K562 (cell line): Measurements from ENCODE around the gene KCNJ15. TPM values are rescaled to one million over a fixed set of nuclear protein-coding genes. Genes with fewer than 3 reads are reported as not detected.

Experiments
- ATAC-seq: fragments of 200-7000 bp; cut with Tn5 transposase; 3 replicates; pipeline ENCODE4 v1.9.1; 2020; ENCODE audit warnings: moderate library complexity
- BruUV-seq: library from RNA; stranded (reverse); fragments of 400-500 nt; replicated peaks from 2 replicates; lab custom pipeline; 2021; lab: Mats Ljungman, UMichigan
- CTCF ChIA-PET: fragments of 300-600 bp; formaldehyde crosslinking; extraction: SDS; loops from one replicate; lab custom pipeline; 2021; ENCODE audit warnings: low intra/inter-chr PET ratio; lab: Yijun Ruan, JAX
- POLR2A ChIA-PET: fragments of 300-600, 350-650 bp; sonication (Branson Sonifier 250); formaldehyde crosslinking; extraction: SDS; loops from one replicate; lab custom pipeline; 2021; ENCODE audit warnings: antibody characterized with exemption, inconsistent platforms; lab: Yijun Ruan, JAX
- DNase-seq, 4 experiments: peaks; one replicate each; pipeline versions ENCODE4 v3.0.0 to v3.0.0-alpha.2; 2011 to 2018; ENCODE audit warnings: low spot score in 3 of 4, mixed read lengths in 3 of 4; ENCODE audit errors: extremely low read depth in 1 of 4
- FAIRE-seq: peaks from 2 replicates; lab custom pipeline; 2011; peaks lifted over from hg19 to GRCh38; lab: Jason Lieb, UNC
- H2AFZ ChIP-seq: 2 replicates; pipeline ENCODE4 v1.6.0; 2011; ENCODE audit warnings: low read depth, low read length, control low read depth, inconsistent platforms
- H3K27ac ChIP-seq: fragments of 200-600 bp; 3 replicates; pipeline ENCODE4 v1.8.0; 2011; ENCODE audit warnings: low read depth, mild to moderate bottlenecking, control low read depth, inconsistent platforms, low read length, moderate library complexity, mixed read lengths; ENCODE audit errors: extremely low read depth
- H3K27me3 ChIP-seq, 2 experiments: fragments of 300-600 bp in 1 of 2; 2 replicates in 1 of 2; 3 replicates in 1 of 2; pipeline versions ENCODE4 v1.6.0 to v1.8.0; 2011; ENCODE audit warnings: inconsistent platforms in 2 of 2, low read length in 2 of 2, mild to moderate bottlenecking in 1 of 2, mixed read lengths in 1 of 2, moderate library complexity in 1 of 2; ENCODE audit not compliant: control insufficient read depth in 2 of 2, insufficient read depth in 2 of 2
- H3K36me3 ChIP-seq: fragments of 300-600 bp; 3 replicates; pipeline ENCODE4 v1.8.0; 2011; ENCODE audit warnings: mild to moderate bottlenecking, low read length, inconsistent platforms; ENCODE audit not compliant: control insufficient read depth, insufficient read depth
- H3K4me1 ChIP-seq, 2 experiments: fragments of 200-600 bp in 1 of 2; replicated peaks in 1 of 2; 2 replicates in 1 of 2; 3 replicates in 1 of 2; pipeline versions ENCODE4 v1.5.1 to v1.8.0; 2011; ENCODE audit warnings: inconsistent platforms in 2 of 2, low read length in 2 of 2, mild to moderate bottlenecking in 1 of 2, mixed read lengths in 1 of 2, moderate library complexity in 1 of 2; ENCODE audit not compliant: control insufficient read depth in 2 of 2, insufficient read depth in 2 of 2
- H3K4me2 ChIP-seq: 2 replicates; pipeline ENCODE4 v1.6.1; 2011; ENCODE audit warnings: low read length, control low read depth, inconsistent platforms, mixed read lengths; ENCODE audit not compliant: insufficient read depth
- H3K4me3 ChIP-seq: fragments of 200-600 bp; sonication (generic), shearing (Covaris generic); 2 replicates; pipeline ENCODE4 v1.5.1; 2016; ENCODE audit warnings: control low read depth, inconsistent platforms
- H3K79me2 ChIP-seq: fragments of 200-600 bp; 3 replicates; pipeline ENCODE4 v1.8.0; 2011; ENCODE audit warnings: low read length, inconsistent platforms; ENCODE audit not compliant: control insufficient read depth, insufficient read depth
- H3K9ac ChIP-seq, 2 experiments: 2 replicates each; pipeline versions ENCODE4 v1.6.0 to v1.6.1; 2011; ENCODE audit warnings: low read depth in 2 of 2, low read length in 2 of 2, control low read depth in 1 of 2, inconsistent platforms in 1 of 2, mild to moderate bottlenecking in 1 of 2, mixed read lengths in 1 of 2; ENCODE audit not compliant: insufficient read depth in 1 of 2
- H3K9me1 ChIP-seq: one replicate; pipeline ENCODE4 v1.6.0; 2011; ENCODE audit warnings: inconsistent platforms, mild to moderate bottlenecking, low read length, moderate library complexity; ENCODE audit not compliant: control insufficient read depth, insufficient read depth
- H3K9me3 ChIP-seq: replicated peaks from 2 replicates; pipeline ENCODE4 v1.5.1; 2011; ENCODE audit warnings: low read depth, low read length, inconsistent platforms; ENCODE audit not compliant: control insufficient read depth, insufficient read depth
- H4K20me1 ChIP-seq: replicated peaks from 2 replicates; pipeline ENCODE4 v1.6.1; 2011; ENCODE audit warnings: low read length, inconsistent platforms, mixed read lengths; ENCODE audit not compliant: control insufficient read depth, insufficient read depth
- CBFA2T3 ChIP-seq: fragments of 450-650 bp; IDR thresholded peaks from 2 replicates; pipeline ENCODE4 v1.6.1; 2017
- CBFB ChIP-seq: sonication (generic); formaldehyde crosslinking; IDR thresholded peaks from 2 replicates; pipeline ENCODE4 v1.4.0; 2020; ENCODE audit warnings: mild to moderate bottlenecking, missing genetic modification reagents
- GATA2 ChIP-seq: sonication (generic); formaldehyde crosslinking; IDR thresholded peaks from 2 replicates; pipeline ENCODE4 v1.4.0; 2020; ENCODE audit warnings: mild to moderate bottlenecking, missing genetic modification reagents
- POU5F1 ChIP-seq: fragments of 150-350 bp; IDR thresholded peaks from 2 replicates; pipeline ENCODE4 v1.6.1; 2014; ENCODE audit warnings: borderline replicate concordance, low read length, low read depth, mild to moderate bottlenecking; ENCODE audit not compliant: partially characterized antibody
- TCF3 ChIP-seq: sonication (generic); formaldehyde crosslinking; IDR thresholded peaks from 2 replicates; pipeline ENCODE4 v1.4.0; 2020; ENCODE audit warnings: mild to moderate bottlenecking, missing genetic modification reagents
- ZNF449 ChIP-seq: fragments of 250-450 bp; sonication (Bioruptor Pico); IDR thresholded peaks from 2 replicates; pipeline ENCODE4 v1.8.0; 2022; ENCODE audit warnings: moderate library complexity, mild to moderate bottlenecking, inconsistent platforms
- ZNF609 ChIP-seq: sonication (generic); formaldehyde crosslinking; IDR thresholded peaks from 2 replicates; pipeline ENCODE4 v1.8.1; 2023; ENCODE audit warnings: missing genetic modification reagents, mild to moderate bottlenecking, borderline replicate concordance
- WGBS: fragments of 100-300 bp; shearing (Covaris generic); methylation state at CpG from one replicate; pipeline ENCODE4 v1.1.6; 2016; ENCODE audit warnings: low coverage, mixed read lengths; ENCODE audit not compliant: insufficient coverage; ENCODE audit errors: missing lambda C conversion rate; 5-methylcytosine and 5-hydroxymethylcytosine counted together
- in situ Hi-C: fragments of 300-500 bp; cut with MboI; formaldehyde crosslinking; loops from 4 replicates; pipeline ENCODE4 v1.15.0; 2018; ENCODE audit warnings: inconsistent platforms, mixed read lengths
- intact Hi-C: fragments of 100-400 bp; cut with micrococcal nuclease; formaldehyde crosslinking; loops from 2 replicates; pipeline ENCODE4 v1.14.2; 2022
- polyA plus RNA-seq, 8 experiments: library from polyadenylated mRNA; depleted of rRNA in 4 of 8; stranded (reverse) in 5 of 8; unstranded in 3 of 8; fragments of >200 nt; fragmentation: Nextera tagmentation in 2 of 8; fragmentation: Illumina TruSeq in 1 of 8; extraction: Ambion mirVana in 2 of 8; extraction: Trizol in 1 of 8; gene quantifications; 2 replicates each; pipeline versions ENCODE4 v1.2.1 to v1.2.3, GENCODE V29; 2011 to 2014; ENCODE audit warnings: inconsistent platforms in 1 of 8, missing spikeins in 1 of 8
- total RNA-seq, 7 experiments: library from RNA; depleted of rRNA in 6 of 7; stranded (reverse); fragments of >200 nt in 6 of 7; fragmentation: Illumina TruSeq in 2 of 7; extraction: Trizol in 2 of 7; gene quantifications; 2 replicates each; pipeline versions ENCODE4 v1.2.1 to v1.2.3, GENCODE V29; 2011 to 2021; ENCODE audit warnings: low replicate concordance in 1 of 7
- TF ChIP-seq, protein P1 (sequence below): fragments of 450-650 bp; formaldehyde crosslinking; IDR thresholded peaks from 2 replicates; pipeline ENCODE4 v1.4.0; 2020; ENCODE audit warnings: mild to moderate bottlenecking, moderate library complexity
- TF ChIP-seq, protein P2 (sequence below): IDR thresholded peaks from 2 replicates; pipeline ENCODE4 v1.6.1; 2016; ENCODE audit warnings: missing genetic modification characterization, missing compliant biosample characterization

The KCNJ15 gene
- total and polyA plus RNA-seq, 9 of the 15 experiments (the other 6 are each of a cell fraction or from before 2014, with no cell fraction given): 0.20 to 3.0 (median 0.72) TPM; not detected in 1

DNA sequence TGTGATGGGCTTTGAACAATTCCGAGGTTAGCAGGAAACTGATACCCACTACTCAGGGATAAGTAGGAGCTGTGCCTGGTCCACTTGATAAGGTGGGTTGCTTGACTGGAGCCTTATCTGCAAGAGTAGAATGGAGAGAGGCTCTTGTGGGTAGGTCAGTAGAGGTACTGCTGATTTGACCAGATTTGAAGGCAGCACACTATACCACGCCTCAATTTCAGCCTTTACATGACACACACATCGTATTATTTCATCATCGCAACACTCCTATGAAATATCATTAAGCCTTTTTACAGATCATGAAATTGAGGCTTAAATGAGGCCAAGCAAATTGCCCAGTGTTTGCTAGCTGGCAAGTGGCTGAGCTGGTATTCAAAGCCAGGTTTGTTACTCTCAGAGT, 69.6 kb downstream of the KCNJ15 start:
- peak in 1 of 4 experiments; percentile 6 for DNase-seq
- H3K4me2 ChIP-seq: no peak overlapping the region
- H3K4me1 ChIP-seq: no peaks in the 10 kb centered on the region; a peak in 1 of 5 replicates
- H3K27ac ChIP-seq: no peak overlapping the region
- FAIRE-seq: no peak
- ATAC-seq: no peak
- in situ Hi-C loops (no loop called here), intact Hi-C loops (no loop called here)
- no peaks in the 10 kb centered on the region for H3K9me1 ChIP-seq
- no TSS peak for BruUV-seq
- CTCF ChIA-PET: no interaction called here
- POLR2A ChIA-PET: interaction anchor here (0.6 to 0.7 kb wide), 2 partner anchors 120 to 1203 kb away, joined by 3 read pairs; no protein-coding TSS in a partner anchor
- peaks cover 2 to 5% of the 10 kb centered on the region in 2 experiments; a peak in 3 of 5 replicates for H3K27me3 ChIP-seq
- WGBS: 0% methylated on average over 4 of the region's 4 CpGs
- H2AFZ ChIP-seq: no peak overlapping the region
- H4K20me1 ChIP-seq: no peaks in the 10 kb centered on the region; the same call in 1 of the 2 replicates
- no peak overlapping the region for H3K9ac ChIP-seq
- H3K36me3 ChIP-seq: no peaks in the 10 kb centered on the region
- no peaks in the 10 kb centered on the region for H3K79me2 ChIP-seq
- no peak overlapping the region for H3K4me3 ChIP-seq
- no peaks in the 10 kb centered on the region for H3K9me3 ChIP-seq
- TF ChIP-seq CBFA2T3 (0 out of 2 replicates have a peak, but pooled peaks have one; percentile 21), POU5F1 (no peak), CBFB (no peak), GATA2 (CRISPR knock-in tag) (no peak), ZNF609 (CRISPR knock-in tag) (no peak), ZNF449 (CRISPR knock-in tag) (no peak), TCF3 (CRISPR knock-in tag) (no peak)
- TF ChIP-seq, protein P1, sequence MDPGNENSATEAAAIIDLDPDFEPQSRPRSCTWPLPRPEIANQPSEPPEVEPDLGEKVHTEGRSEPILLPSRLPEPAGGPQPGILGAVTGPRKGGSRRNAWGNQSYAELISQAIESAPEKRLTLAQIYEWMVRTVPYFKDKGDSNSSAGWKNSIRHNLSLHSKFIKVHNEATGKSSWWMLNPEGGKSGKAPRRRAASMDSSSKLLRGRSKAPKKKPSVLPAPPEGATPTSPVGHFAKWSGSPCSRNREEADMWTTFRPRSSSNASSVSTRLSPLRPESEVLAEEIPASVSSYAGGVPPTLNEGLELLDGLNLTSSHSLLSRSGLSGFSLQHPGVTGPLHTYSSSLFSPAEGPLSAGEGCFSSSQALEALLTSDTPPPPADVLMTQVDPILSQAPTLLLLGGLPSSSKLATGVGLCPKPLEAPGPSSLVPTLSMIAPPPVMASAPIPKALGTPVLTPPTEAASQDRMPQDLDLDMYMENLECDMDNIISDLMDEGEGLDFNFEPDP (CRISPR knock-in tag): no peak
- TF ChIP-seq, protein P2, sequence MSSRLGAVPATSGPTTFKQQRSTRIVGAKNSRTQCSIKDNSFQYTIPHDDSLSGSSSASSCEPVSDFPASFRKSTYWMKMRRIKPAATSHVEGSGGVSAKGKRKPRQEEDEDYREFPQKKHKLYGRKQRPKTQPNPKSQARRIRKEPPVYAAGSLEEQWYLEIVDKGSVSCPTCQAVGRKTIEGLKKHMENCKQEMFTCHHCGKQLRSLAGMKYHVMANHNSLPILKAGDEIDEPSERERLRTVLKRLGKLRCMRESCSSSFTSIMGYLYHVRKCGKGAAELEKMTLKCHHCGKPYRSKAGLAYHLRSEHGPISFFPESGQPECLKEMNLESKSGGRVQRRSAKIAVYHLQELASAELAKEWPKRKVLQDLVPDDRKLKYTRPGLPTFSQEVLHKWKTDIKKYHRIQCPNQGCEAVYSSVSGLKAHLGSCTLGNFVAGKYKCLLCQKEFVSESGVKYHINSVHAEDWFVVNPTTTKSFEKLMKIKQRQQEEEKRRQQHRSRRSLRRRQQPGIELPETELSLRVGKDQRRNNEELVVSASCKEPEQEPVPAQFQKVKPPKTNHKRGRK (tag): no peak
